ENCODE data around the gene IPO11.
"Not testable (repeated sequence)": the region's sequence is repeated elsewhere in the genome, so short reads cannot be mapped to it uniquely, and the experiment has no call there.

DNA sequence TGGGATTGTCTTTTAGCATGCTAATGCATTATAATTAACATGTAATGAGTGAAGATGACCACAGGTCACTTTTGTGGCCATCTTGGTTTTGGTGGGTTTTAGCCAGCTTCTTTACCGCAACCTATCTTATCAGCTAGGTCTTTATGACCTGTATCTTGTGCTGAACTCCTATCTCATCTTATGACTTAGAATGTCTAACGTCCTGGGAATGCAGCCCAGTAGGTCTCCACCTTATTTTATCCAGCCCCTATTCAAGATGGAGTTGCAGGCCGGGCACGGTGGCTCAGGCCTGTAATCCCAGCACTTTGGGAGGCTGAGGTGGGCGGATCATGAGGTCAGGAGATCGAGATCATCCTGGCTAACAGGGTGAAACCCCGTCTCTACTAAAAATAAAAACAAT, 211.9 kb downstream of the IPO11 start:
- TF ChIP-seq, protein P1, sequence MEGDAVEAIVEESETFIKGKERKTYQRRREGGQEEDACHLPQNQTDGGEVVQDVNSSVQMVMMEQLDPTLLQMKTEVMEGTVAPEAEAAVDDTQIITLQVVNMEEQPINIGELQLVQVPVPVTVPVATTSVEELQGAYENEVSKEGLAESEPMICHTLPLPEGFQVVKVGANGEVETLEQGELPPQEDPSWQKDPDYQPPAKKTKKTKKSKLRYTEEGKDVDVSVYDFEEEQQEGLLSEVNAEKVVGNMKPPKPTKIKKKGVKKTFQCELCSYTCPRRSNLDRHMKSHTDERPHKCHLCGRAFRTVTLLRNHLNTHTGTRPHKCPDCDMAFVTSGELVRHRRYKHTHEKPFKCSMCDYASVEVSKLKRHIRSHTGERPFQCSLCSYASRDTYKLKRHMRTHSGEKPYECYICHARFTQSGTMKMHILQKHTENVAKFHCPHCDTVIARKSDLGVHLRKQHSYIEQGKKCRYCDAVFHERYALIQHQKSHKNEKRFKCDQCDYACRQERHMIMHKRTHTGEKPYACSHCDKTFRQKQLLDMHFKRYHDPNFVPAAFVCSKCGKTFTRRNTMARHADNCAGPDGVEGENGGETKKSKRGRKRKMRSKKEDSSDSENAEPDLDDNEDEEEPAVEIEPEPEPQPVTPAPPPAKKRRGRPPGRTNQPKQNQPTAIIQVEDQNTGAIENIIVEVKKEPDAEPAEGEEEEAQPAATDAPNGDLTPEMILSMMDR (conservative IDR thresholded peaks at IDR 0.05), result not testable (repeated sequence)
- TF ChIP-seq EZH2 (IDR thresholded peaks at IDR 0.05; ENCODE audit: low read depth), result not testable (repeated sequence)
